Left renal pelvis (tissue), 4 donors: ENCODE data around the gene WDR13. TPM values are rescaled to one million over a fixed set of nuclear protein-coding genes. Genes with fewer than 3 reads are reported as not detected.

Experiments
- DNase-seq, 4 donors: peaks; one replicate each; pipeline ENCODE4 v3.0.0-alpha.2; 2013; ENCODE audit warnings: low read depth in 4 of 4, low spot score in 3 of 4
- polyA plus RNA-seq, 4 donors: library from polyadenylated mRNA; unstranded; fragments of 120-200 nt; gene quantifications; one replicate each; pipeline ENCODE4 v1.2.1, GENCODE V29; 2013; ENCODE audit not compliant: insufficient read length in 4 of 4

The WDR13 gene
- polyA plus RNA-seq, 4 donors, result 111 to 149 (median 114) TPM

DNA sequence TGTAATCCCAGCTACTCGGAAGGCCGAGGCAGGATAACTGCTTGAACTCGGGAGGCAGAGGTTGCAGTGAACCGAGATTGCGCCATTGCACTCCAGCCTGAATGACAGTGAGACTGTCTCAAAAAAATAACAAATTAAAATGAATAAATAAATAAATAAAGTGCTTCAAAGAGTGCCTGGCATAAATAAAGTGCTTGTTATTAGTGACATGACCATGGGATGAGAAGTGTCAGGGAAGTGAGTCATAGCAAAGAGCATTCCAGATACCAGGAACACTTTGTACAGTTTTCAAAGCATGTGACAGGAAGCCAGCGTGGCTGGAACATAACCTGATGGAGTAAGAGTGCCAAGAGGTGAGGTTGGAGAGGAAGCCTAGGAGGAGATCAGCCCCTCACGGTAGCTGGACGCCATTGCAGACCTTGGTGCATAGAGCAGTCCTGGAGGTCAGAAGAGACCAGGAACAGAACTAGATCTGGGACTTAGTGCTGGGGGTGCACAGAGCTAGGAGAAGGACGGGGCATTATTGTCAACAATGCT, 6.0 kb upstream of the WDR13 start:
- DNase-seq, result no peak

DNA sequence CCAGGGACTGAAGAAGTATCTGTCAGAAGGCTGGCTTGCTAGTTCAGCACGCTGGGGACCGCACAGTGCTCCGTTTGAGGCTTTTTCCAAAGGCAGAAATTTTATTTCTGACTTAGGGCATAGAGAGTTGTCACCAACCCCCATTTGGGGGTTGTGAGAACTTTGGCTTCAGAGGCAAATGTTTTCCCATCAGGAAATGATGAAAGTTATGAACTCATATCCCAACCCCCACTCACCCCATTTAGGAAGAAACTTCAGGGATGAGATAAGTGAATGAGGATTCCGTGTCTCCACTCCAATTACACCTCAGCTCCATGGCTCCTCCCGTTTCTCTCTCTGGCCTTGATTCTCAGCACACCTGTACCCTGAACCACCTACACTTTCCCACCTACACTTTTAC, 4.3 kb upstream of the WDR13 start:
- DNase-seq, result no peak

DNA sequence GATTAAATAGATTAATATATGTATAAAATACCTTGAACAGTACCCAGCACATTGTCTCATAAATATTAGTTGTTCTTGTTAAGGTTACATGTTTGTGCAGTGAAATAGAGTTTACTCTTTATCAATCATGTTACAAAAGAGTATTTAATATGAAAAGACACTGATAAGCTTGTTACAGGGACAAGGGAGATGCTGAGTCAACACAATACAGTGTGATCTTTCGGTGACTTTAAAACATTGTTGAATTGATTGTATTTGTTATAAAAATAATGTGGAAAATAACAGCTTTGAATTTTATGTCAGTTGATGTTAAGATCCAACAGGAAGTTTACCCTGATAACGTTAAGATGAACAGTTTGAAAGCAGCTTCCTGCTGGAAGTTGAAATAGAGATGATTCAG, 1.4 kb upstream of the WDR13 start:
- no peak for DNase-seq

DNA sequence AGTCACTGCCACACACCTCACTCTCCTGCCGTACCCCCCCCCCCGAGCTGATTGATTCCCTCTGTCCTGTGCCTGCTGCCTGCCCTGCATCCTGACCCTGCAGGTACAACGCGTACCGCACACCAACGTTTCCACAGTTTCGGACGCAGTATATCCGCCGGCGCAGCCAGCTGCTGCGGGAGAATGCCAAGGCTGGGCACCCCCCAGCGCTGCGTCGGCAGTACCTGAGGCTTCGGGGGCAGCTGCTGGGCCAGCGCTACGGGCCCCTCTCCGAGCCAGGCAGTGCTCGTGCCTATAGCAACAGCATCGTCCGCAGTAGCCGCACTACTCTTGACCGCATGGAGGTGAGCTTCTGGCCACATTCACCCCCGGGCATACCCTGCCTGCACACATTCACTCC, 1.3 kb downstream of the WDR13 start:
- no peak for DNase-seq

DNA sequence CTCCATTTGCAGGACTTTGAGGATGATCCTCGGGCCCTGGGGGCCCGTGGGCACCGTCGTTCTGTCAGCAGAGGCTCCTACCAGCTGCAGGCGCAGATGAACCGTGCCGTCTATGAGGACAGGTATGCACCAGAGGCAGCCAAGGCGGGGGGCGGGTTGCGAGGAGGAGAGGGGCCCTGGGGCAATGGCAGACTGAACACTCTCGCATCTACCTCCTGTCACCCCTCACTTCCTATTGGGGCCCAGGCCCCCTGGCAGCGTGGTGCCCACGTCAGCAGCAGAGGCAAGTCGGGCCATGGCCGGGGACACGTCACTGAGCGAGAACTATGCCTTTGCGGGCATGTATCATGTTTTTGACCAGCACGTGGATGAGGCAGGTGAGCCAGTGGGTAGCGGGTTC, 2.0 kb downstream of the WDR13 start:
- DNase-seq, result no peak

DNA sequence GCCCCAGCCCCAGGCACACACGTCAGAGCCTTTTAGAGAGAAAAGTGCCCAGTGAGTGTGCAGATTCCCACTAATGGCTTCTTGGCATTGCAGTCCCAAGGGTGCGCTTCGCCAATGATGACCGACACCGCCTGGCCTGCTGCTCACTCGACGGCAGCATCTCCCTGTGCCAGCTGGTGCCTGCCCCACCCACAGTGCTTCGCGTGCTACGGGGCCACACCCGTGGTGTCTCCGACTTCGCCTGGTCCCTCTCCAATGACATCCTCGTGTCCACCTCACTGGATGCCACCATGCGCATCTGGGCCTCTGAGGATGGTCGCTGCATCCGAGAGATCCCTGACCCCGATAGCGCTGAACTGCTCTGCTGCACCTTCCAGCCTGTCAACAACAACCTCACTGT, 2.9 kb downstream of the WDR13 start:
- no peak for DNase-seq

DNA sequence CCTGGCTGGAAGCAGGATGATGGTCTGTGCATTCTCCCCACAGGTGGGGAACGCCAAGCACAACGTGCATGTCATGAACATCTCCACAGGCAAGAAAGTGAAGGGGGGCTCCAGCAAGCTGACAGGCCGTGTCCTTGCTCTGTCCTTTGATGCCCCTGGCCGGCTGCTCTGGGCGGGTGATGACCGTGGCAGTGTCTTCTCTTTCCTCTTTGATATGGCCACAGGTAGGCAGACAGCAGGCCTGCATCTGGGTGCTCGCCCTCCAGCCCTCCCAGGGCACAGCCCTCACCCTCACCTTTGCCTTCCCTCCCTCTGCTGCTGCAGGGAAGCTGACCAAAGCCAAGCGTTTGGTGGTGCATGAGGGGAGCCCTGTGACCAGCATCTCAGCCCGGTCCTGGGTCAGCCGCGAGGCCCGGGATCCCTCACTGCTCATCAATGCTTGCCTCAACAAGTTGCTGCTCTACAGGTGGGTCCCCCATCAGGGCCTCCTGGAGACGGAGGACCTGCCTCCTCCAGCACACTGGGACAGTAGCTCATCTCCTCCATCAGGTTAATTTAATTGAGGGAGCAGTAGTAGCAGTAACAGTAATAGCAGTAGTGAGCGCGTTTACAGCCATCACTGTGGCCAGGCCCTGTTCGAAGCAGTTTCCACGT, 4.6 kb downstream of the WDR13 start:
- DNase-seq, result no peak

DNA sequence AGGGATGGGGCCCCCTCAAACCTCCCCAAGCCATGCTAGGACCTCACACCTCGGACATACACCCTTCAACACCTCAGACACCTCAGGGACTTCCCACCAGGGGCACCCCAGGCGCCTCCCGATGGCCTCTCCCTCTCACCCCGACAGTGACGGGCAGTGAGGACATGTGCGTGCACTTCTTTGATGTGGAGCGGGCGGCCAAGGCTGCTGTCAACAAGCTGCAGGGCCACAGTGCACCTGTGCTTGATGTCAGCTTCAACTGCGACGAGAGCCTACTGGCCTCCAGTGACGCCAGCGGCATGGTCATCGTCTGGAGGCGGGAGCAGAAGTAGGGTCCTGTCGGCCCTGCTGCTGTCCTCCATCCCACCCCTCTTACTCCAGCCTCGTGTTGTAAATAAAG, 7.4 kb downstream of the WDR13 start:
- no peak for DNase-seq

DNA sequence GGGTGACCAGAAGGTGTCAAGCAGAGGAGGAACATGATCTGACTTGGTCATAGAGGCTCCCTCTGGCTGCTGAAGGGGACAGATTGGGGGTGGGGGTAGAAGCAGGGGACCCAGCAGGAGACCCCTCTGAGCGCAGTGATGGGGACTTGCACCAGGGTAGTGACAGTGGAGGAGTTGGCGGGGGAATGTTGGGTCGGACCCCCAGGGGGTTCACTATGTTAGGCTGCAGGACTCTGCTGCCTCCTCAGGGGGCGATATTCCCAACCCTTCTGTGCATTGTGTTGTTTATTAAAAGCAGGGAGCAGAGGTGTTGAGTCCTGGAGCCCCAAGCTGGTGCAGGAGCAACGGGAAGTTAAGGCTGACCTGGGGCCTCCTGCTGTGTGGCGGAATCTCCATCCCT, 8.8 kb downstream of the WDR13 start:
- DNase-seq, result no peak

DNA sequence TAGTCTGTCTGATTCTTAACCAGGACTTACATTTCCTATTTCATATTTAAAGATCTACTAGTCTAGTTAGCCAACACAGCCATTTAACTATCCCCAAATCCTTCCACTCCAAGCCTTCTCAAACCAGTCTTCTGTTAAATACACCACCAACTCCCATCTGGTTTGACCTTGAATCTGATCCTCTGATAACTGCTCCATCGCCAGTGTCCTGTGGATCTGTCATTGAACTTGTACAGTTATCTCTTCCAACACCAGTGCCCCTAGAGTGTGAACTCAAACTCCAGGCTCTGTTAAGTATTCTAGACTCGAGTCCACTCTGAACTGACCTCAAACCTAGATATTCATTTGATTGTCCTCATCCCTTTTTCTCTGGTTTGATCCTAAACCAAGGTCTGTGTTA, 14.4 kb downstream of the WDR13 start:
- DNase-seq, result no peak

DNA sequence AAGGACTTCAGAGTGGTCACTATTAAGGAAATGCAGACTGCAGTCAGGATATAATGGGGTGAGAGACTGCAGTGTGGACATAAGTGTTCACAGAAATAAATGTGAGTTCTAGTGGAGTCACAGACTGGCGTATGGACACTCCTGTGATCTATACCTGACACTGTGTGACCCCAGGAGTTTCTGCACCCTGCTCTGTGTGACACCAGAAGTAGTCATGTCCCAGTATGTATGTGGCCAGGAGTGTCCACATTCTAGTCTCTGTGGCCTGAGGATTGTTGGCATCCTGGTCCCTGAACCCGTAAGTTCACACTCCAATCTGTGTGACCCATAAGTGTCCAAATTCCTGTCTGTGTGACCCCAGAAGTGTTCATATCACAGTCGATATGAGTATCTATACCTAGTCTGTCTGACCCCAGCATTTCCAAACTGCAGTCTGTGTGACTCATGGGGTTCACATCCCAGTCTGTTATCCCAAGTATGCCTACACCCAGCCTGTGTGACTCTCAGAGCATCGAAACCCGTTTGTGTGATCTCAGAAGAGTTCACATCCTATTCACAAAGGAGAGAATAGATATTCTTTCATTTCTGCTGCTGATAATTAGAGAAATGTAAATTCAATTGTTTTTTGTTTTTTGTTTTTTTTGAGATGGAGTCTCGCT, 16.3 kb downstream of the WDR13 start:
- no peak for DNase-seq

DNA sequence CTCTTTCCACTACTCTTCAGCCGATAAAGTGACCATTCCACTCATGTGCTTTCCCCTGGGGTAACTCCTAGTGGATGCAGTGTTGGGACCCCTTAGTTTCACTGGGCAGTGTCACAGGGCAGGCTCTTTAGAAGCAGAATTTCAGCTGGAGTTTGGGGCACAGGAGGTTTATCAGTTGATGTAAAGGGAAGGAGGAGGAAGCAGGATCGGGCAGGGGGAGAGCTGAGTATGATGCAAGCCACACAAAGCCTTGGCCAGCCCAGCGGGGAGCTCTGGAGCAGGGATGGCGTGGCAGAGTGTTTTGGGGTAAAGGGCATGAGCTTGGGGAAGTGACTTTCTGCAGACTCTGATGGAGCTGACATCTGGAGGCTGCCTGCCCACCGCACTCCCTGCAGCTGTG, 19.3 kb downstream of the WDR13 start:
- DNase-seq, result no peak

DNA sequence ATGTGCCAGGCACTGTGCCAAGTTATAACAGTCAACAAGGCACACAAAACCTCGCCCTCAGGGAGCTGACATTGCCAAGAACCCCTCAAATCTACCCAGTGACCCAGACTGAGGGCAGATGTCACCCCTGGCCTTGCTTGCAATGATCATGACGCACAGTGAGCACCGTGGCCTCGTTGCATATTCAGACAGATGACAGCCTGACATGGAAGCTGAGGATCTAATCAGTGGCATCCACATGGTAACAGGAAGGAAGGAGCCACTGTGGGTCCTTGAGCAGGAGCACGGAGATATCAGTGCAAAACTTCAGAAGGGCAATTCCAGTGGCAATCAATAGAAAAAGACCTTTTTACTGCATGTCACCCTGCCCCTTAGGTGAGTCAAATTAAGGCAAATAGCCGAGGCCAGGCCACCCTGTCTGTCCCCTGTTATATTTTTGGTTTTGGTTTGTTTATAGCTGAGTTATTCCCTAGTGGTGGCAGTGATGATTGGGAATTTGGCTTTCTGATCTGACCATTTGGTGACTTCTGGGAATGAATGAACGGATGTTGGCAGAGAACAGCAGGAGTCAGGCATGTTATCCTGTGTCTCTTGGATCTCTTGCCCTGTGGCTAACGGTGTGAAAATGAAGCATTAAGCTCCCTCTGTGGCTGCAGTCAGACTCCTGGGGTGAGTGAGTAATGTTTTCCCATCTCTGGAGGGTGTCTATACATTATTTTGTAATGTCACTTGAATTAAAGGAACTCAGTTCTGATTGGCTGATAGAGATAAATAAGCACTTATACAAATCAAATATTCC, 20.4 kb downstream of the WDR13 start:
- no peak for DNase-seq

DNA sequence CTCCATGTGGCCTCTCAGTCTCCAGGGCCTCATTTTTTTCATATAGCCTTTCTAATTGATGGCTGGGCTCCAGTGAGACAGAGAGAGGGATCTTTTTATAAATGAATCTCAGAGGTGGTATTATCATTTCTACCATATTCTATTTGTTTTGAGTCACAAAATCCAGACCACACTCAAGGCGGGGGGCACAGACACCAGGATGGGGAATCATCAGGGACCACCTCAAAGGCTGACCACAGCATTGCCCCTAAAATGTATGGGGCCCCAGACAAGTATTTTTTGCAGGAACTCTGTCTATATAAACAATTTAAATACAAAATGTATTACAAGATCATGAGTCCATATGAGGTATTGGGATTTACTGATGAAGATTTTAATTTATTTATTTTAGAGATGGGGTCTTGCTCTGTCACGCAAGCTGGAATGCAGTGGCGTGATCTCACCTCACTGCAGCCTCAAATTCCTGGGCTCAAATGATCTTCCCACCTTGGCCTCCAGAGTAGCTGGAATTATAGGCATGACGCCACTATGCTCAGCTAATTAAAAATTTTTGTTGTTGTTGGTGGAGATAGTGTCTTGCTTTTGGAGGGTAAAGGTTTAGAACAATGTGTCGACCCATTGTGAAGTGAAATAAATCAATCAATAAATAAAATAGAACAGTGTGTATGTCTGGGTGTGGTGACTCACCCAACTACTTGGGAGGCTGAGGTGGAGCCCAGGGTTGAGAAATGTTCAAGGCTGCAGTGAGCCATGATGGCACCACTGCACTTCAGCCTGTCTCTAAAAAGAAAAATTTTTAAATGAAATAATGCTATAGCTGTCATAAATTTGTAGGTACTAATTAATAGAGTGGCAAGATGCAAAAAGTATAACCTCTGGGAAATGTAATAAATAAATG, 29.4 kb downstream of the WDR13 start:
- DNase-seq, result no peak

DNA sequence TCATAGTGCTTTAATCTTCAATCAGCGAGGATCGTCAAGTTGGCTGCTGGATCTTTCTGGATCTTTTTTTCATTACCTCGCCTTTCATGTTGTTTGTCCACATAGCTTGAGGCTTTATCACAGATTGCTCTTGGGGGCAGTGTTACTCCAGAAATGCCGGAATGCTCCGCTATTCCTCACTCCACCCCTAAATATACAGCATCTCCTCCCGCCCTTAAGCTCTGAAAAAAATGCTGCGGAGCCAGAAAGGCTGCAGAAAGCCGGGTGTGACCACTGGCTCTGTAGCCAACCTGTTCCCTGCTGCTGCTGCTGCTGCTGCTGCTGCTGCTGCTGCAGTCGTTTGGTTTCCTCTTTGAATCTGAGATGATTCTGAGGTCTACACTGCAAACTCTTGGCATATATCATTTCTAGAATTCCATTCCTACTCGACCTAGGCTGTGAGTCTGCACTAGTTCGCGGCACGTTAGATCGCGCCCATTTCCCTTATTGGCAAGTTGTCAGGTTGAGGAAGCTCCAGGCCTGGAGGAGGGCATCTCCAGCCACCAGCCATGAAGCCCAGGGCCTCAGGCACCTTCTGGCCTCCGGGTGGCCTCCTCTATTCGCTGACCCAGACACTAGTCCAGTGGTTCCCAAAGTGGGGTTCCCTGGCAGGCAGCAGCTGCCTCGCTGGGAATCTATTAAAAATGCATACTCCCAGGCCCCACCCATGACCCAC, 34.2 kb downstream of the WDR13 start:
- DNase-seq, result peak; percentile 71 to 84 (median 80)

DNA sequence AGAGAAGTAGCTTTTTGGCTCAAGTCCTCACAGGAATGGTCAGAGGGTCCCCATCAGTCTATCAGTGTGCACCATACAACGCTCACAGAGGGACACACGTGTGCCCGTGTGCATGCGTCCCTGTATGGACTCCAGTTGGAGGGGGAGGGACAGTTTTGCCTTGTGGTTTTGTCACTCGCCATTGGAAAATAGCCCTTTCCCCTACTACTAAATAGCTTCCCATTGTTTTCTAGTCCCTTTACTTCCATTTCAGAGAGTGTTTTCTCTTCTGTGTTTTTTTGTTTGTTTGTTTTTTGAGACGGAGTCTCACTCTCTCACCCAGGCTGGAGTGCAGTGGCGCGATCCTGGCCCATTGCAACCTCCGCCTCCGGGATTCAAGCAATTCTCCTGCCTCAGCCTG, 34.9 kb downstream of the WDR13 start:
- no peak for DNase-seq

DNA sequence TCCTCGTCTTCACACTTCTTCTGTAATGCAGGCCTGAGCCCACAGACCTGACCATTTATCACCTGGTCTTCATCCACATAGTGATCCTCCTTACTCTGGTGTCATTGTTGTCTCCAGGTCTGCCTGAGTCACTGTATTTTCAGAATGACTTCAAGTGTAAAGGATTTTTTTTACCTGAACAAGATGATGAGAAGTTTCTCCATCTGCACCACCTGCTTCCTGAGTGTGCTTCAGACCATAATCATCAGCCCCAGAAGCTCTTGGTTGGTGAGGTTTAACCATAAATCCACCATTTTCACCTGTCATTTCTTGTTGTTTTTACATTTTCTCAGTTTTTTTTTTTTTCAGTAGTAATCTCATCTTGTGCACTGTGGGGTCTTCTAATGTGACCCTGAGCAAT, 39.0 kb downstream of the WDR13 start:
- no peak for DNase-seq

DNA sequence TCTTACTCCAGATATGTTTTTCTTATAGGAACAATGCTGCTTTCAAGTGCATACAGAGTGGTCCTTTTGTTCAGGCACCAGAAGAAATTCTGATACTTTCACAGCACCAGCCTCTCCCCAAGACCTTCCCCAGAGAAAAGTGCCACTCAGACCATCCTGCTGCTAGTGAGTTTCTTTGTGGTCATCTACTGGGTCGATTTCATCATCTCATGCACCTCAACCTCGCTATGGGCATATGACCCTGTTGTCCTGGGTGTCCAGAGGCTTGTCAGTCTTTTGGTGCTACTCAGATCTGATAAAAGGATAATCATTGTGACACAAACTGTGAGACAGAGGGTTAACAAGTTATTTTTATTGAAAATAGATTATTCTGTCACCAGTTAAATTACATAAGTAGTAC, 39.5 kb downstream of the WDR13 start:
- DNase-seq, result no peak

DNA sequence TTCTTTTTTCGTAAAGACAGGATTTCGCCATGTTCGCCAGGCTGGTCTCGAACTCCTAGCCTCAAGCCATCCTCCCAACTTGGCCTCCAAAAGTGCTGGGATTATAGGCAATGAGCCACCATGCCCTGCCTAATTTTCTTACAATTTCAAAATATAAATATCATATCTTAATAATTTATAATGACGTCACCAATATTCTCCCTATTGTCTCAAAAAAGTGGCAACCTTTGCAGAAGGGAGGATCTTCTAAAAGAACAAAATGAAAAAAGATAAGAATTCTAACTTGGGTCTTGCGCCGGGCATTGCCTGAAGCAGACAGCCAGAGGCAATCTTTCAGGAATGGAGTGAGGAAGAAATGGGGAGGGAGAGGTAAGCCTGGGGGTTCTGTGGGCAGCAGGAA, 48.4 kb downstream of the WDR13 start:
- DNase-seq, result no peak

DNA sequence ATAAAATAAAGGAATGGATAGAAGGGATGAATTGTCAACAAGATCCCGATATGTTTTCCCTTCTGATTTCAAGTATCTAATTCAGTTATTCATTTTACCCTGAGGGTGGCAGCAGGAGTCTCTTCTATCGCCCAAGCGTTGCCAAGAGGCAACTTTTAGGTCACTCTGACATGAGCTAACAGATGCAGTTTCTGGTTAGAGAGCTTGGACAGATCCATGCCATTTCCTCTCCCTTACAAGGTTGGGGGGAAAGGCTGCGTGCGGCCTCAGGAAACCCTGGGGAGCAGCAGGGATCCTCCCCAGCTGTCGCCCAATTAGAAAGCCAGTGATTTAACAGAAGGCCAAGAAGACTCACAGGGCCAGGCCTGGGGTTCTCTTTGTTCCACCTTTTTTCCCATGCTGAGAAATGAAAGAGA, 51.1 kb downstream of the WDR13 start:
- DNase-seq, result peak in 3 of 4 donors; percentile 14 to 24 (median 20)
